ENCODE measurements around the gene FNTB.
A peak's percentile ranks its signal among the peaks of the same experiment; 100 is the strongest.

Gene FNTB

DNA sequence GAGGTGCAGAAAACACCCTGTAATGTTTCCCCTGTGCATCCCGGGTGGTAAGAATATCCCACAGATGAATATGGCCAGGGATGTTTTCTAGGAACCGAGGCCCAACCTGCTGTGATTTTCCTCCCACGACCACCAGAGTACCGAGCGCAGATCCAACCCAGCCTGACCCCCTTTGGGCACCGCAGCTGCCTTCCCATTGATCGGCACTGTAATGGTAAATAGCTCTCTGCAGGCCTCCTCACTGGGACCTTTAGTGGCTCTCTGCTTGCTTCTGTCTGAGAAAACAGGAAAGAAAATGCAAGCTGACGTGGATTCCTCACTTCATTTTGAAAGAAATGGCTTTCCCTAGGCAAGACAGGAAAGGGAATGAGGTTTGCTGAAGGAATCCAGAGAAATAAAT is 12.1 kb upstream of the FNTB start:
- no peak overlapping the region for H3K4me3 ChIP-seq (ENCODE audit: low read depth, low read length)
- DNase-seq (ENCODE audit: low read depth) = no peak
- TF ChIP-seq, protein P1, sequence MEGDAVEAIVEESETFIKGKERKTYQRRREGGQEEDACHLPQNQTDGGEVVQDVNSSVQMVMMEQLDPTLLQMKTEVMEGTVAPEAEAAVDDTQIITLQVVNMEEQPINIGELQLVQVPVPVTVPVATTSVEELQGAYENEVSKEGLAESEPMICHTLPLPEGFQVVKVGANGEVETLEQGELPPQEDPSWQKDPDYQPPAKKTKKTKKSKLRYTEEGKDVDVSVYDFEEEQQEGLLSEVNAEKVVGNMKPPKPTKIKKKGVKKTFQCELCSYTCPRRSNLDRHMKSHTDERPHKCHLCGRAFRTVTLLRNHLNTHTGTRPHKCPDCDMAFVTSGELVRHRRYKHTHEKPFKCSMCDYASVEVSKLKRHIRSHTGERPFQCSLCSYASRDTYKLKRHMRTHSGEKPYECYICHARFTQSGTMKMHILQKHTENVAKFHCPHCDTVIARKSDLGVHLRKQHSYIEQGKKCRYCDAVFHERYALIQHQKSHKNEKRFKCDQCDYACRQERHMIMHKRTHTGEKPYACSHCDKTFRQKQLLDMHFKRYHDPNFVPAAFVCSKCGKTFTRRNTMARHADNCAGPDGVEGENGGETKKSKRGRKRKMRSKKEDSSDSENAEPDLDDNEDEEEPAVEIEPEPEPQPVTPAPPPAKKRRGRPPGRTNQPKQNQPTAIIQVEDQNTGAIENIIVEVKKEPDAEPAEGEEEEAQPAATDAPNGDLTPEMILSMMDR (IDR thresholded peaks at IDR 0.05; ENCODE audit: control insufficient read depth, extremely low read depth, insufficient read depth) = no peak

DNA sequence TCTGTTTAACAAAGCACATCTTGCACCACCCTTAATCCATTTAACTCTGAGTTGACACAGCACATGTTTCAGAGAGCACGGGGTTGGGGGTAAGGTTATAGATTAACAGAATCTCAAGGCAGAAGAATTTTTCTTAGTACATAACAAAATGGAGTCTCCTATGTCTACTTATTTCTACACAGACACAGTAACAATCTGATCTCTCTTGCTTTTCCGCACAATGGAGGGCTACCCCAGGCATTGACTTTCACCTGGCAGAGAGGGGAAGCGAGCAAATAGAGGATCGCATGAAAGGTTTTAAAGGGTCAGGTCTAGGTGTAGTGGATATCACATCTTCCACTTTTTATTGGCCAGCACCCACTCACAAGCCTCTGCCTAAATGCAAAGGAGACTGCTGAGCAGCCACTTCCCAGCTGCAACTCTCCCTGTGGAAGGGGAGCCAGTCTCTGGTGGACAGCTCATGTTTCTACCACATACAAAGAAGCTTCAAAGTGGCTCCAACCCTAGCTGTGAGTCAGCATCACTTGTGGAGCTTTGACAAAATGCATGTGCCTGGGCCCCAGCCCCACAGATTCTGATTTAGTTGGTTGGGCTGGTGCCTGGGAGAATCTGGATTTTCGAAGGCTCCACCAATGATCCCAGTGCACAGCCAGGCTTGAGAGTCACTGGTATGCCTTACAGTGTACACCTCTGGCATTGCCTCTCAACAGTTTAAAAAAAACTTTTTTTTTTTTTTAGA is 7.2 kb upstream of the FNTB start:
- TF ChIP-seq, protein P1 (IDR thresholded peaks at IDR 0.05; ENCODE audit: control insufficient read depth, extremely low read depth, insufficient read depth) = no peak
- no peak overlapping the region for H3K4me3 ChIP-seq (ENCODE audit: low read depth, low read length)
- no peak for DNase-seq (ENCODE audit: low read depth)

DNA sequence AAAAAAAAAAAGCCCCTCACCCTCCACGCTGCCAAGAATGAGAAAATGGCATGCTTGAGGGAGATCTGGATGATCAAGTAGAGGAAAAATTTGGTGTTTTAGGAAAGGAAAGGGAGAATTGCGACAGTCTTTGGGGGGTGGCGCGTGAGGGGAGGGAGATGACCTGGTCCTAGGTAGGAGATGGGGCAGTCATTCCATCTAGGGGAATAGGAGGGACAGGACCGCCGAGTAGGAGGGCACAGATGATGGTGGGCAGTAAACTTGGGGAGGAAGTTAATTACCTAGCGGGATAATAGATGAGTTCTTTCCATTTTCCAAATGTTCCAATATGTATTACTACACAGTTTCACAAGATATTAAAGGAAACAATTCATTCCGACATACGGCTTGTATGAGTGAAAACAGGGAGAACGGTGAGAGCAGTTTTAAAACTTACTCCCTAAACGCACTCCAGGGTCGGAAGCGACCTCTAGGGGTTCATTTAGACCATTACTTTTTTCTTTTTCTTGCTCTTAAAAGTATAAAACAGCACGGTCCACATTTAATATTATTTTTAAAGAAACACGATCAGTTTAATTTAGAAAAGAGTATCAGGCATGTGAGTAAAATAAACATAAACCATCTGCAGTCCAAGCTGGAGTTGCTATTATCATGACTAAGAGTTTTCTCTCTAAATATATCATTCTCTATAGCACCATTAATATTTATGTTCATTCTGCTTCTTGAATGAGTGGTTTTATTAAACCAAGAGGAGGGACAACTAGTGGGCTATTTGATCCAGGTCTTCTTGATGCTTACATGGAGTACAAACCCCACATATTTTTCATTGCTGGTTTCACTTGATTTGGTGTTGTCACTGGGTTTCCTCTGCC is 3.0 kb upstream of the FNTB start:
- TF ChIP-seq, protein P1 (IDR thresholded peaks at IDR 0.05; ENCODE audit: control insufficient read depth, extremely low read depth, insufficient read depth) = peak; percentile 68
- no peak for DNase-seq (ENCODE audit: low read depth)
- peak overlapping the region; percentile 28 for H3K4me3 ChIP-seq (ENCODE audit: low read depth, low read length)

DNA sequence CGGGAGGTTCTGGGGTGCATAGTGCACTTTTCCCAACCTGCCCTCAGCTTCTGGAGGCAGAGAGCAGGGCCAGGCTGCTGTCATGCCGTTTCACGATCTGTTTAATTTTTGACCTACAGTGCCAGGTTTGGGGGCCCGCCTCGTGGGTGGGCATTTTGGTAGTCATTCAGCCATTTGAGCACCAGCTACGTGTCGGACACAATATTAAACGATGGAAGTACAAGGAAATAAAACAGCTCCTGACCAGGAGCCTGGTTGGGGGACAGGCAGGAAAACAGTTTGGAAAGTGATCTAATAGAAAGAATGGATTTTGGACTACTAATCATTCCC is 708 bp downstream of the FNTB start:
- DNase-seq (ENCODE audit: low read depth) = no peak
- TF ChIP-seq, protein P1 (IDR thresholded peaks at IDR 0.05; ENCODE audit: control insufficient read depth, extremely low read depth, insufficient read depth) = no peak
- H3K4me3 ChIP-seq (ENCODE audit: low read depth, low read length) = peak overlapping the region; percentile 88

DNA sequence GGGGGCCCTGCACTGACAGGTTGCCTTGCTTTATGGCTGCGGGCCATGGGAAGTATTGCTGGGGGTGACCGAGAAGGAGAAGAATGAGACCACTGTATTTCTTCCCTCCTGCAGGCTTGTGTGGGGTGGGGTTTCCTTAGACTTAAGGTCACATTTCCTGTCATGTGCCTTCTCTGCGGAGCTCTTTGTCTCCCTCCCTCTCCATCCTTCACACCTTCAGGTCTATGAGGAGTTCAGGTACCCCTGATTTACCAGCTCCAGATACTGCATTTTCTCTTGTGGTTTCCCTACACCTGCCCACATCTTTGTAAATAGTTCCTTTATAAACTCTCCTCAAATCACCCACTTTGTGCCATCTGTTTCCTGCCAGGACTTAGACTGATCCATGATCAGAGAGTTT is 3.6 kb downstream of the FNTB start:
- TF ChIP-seq, protein P1 (IDR thresholded peaks at IDR 0.05; ENCODE audit: control insufficient read depth, extremely low read depth, insufficient read depth) = no peak
- no peak for DNase-seq (ENCODE audit: low read depth)

DNA sequence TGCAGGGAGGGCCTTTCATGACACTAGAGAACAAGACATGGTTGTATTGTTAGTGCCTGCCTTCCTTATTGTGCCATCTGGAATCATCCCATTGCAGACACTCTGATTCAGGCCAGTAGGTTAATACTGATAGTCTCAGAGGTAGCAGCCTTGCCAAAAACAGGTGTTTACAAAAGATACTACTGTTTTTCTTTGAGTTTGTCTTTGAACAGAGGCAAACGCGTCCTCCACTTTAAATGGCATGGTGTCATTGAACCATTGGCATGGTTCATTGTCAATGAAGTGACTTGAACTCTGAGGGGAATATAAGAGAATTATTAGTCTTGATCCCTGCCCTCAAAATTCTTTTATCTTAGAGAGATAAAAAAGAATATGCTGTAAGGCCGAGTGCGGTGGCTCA is 4.2 kb downstream of the FNTB start:
- no peak for DNase-seq (ENCODE audit: low read depth)
- TF ChIP-seq, protein P1 (IDR thresholded peaks at IDR 0.05; ENCODE audit: control insufficient read depth, extremely low read depth, insufficient read depth) = no peak
- H3K4me3 ChIP-seq (ENCODE audit: low read depth, low read length) = no peak overlapping the region

More for the DNA sequence above, 3.6 kb downstream of the FNTB start:
- no peak overlapping the region for H3K4me3 ChIP-seq (ENCODE audit: low read depth, low read length)

Measured in LNCaP clone FGC (cell line).